Ascending aorta (tissue), 2 donors: ENCODE results near the gene SLC35E1. TPM values are rescaled to one million over a fixed set of nuclear protein-coding genes. Genes with fewer than 3 reads are reported as not detected.
"Not testable (repeated sequence)": the region's sequence is repeated elsewhere in the genome, so short reads cannot be mapped to it uniquely, and the experiment has no call there.

Source experiments
- DNase-seq, 2 donors: peaks; one replicate each; pipeline ENCODE4 v3.0.0-alpha.2; 2019; ENCODE audit warnings: low spot score in 2 of 2
- H3K27ac ChIP-seq, 2 donors: fragments of 200-600 bp; sonication (generic); one replicate each; pipeline ENCODE4 v1.5.1; 2016 to 2017; ENCODE audit warnings: mild to moderate bottlenecking in 1 of 2
- H3K27me3 ChIP-seq: fragments of 200-600 bp; sonication (generic); one replicate; pipeline ENCODE4 v1.5.1; 2017
- H3K36me3 ChIP-seq, 2 donors: fragments of 200-600 bp; sonication (generic); one replicate each; pipeline ENCODE4 v1.5.1; 2016
- H3K4me1 ChIP-seq, 2 donors: fragments of 200-600 bp; sonication (generic); one replicate each; pipeline ENCODE4 v1.5.1; 2016 to 2017; ENCODE audit warnings: mild to moderate bottlenecking in 1 of 2
- H3K4me3 ChIP-seq, 2 donors: fragments of 200-600 bp; sonication (generic); one replicate each; pipeline ENCODE4 v1.5.1; 2016 to 2017; ENCODE audit warnings: mild to moderate bottlenecking in 1 of 2
- H3K9me3 ChIP-seq, 2 donors: fragments of 200-600 bp; sonication (generic); one replicate each; pipeline ENCODE4 v1.5.1; 2016
- intact Hi-C: fragments of 100-400 bp; cut with DNase I; formaldehyde crosslinking; loops from one replicate; pipeline ENCODE4 v1.15.1; 2023
- total RNA-seq: library from RNA; depleted of rRNA; stranded (reverse); fragments of >200 nt; gene quantifications from one replicate; pipeline ENCODE4 v1.1.0, GENCODE V29; 2016
- TF ChIP-seq, protein P1 (sequence below), 3 experiments: fragments of 200-600 bp in 2 of 3; fragments of 450-650 bp in 1 of 3; sonication (generic) in 2 of 3; IDR thresholded peaks; one replicate each; pipeline ENCODE4 v1.5.1; 2016 to 2019; ENCODE audit warnings: antibody characterized with exemption in 3 of 3, mild to moderate bottlenecking in 1 of 3, moderate library complexity in 1 of 3

The SLC35E1 gene
- total RNA-seq, 1 donor from 2014 or later: 56.3 TPM

GRCh38 chr19:16554776-16555175 lies 17.4 kb downstream of the SLC35E1 start:
- intact Hi-C loops: no loop called here
- no peaks in the 10 kb centered on the region for H3K9me3 ChIP-seq
- TF ChIP-seq, protein P1, sequence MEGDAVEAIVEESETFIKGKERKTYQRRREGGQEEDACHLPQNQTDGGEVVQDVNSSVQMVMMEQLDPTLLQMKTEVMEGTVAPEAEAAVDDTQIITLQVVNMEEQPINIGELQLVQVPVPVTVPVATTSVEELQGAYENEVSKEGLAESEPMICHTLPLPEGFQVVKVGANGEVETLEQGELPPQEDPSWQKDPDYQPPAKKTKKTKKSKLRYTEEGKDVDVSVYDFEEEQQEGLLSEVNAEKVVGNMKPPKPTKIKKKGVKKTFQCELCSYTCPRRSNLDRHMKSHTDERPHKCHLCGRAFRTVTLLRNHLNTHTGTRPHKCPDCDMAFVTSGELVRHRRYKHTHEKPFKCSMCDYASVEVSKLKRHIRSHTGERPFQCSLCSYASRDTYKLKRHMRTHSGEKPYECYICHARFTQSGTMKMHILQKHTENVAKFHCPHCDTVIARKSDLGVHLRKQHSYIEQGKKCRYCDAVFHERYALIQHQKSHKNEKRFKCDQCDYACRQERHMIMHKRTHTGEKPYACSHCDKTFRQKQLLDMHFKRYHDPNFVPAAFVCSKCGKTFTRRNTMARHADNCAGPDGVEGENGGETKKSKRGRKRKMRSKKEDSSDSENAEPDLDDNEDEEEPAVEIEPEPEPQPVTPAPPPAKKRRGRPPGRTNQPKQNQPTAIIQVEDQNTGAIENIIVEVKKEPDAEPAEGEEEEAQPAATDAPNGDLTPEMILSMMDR (IDR thresholded peaks at IDR 0.05): no peak
- no peak for DNase-seq
- peaks cover 45 to 80% of the 10 kb centered on the region in 2 donors for H3K36me3 ChIP-seq
- no peaks in the 10 kb centered on the region for H3K4me1 ChIP-seq
- no peak overlapping the region for H3K4me3 ChIP-seq
- H3K27ac ChIP-seq: no peak overlapping the region
- H3K27me3 ChIP-seq: no peaks in the 10 kb centered on the region

DNA sequence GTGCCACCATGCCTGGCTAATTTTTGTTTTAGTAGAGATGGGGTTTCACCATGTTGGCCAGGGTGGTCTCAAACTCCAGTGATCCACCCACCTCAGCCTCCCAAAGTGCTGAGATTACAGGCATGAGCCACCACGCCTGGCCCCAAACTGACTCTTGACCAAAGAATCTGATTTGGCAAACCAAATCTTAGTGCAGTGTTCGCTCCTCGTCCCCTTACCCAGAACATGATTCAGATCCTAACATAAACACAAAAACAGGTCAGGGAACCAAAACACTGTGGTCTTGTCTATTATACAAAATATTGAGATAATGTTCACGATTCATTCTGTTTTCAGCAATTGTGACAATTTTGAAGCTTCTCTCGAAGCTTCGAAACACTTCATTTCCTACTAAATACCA lies 20.3 kb downstream of the SLC35E1 start:
- H3K9me3 ChIP-seq, DNase-seq, H3K4me3 ChIP-seq, intact Hi-C loops, H3K4me1 ChIP-seq, H3K27ac ChIP-seq, H3K27me3 ChIP-seq: not testable (repeated sequence)
- H3K36me3 ChIP-seq: peaks cover 34 to 59% of the 10 kb centered on the region in 2 donors

DNA sequence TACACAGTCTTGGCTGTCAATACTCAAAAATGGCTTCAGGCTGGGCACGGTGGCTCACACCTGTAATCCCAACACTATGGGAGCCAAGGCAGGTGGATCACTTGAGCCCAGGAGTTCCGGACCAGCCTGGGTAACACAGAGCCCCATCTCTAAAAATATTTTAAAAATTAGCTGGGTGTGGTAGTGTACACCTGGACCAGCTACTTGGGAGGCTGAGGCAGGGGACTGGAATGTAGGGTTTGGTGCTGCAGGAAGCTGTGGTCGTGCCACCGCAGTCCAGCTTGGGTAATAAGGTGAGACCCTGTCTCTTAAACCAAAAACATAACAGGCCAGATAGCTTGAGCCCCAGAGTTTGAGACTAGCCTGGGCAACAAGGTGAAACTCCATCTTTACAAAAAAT lies 23.3 kb downstream of the SLC35E1 start:
- H3K4me3 ChIP-seq: no peak overlapping the region
- intact Hi-C loops: no loop called here
- H3K9me3 ChIP-seq: no peaks in the 10 kb centered on the region
- H3K27me3 ChIP-seq: no peaks in the 10 kb centered on the region
- DNase-seq: no peak
- TF ChIP-seq, protein P1 (IDR thresholded peaks at IDR 0.05): no peak
- H3K27ac ChIP-seq: no peak overlapping the region
- H3K4me1 ChIP-seq: no peaks in the 10 kb centered on the region
- H3K36me3 ChIP-seq: peaks cover 23 to 31% of the 10 kb centered on the region in 2 donors

- TF ChIP-seq, protein P1 (IDR thresholded peaks at IDR 0.05): no peak
- no peak overlapping the region for H3K27ac ChIP-seq
- H3K9me3 ChIP-seq: no peaks in the 10 kb centered on the region
- intact Hi-C loops: no loop called here
- H3K4me3 ChIP-seq: no peak overlapping the region
- DNase-seq: no peak
- H3K27me3 ChIP-seq: no peaks in the 10 kb centered on the region
- H3K36me3 ChIP-seq: peaks cover 3 to 4% of the 10 kb centered on the region in 2 donors
- H3K4me1 ChIP-seq: peaks cover 9 to 26% of the 10 kb centered on the region in 2 donors
These were observed 27.6 kb downstream of the SLC35E1 start for GRCh38 chr19:16544473-16545231.

DNA sequence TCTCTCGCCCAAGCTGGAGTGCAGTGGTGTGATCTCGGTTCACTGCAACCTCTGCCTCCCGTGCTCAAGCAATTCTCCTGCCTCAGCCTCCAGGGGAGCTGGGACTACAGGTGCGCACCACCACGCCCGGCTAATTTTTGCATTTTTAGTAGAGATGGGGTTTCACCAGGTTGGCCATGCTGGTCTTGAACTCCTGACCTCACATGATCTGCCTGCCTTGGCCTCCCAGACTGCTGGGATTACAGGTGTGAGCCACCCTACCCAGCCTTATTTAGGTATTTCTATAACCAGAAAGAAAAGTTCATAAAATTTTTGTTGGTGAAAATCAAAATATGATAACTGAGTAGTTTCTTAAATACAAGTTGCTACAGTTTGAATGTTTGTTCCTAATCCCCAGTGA lies 28.5 kb downstream of the SLC35E1 start:
- H3K4me1 ChIP-seq: peaks cover 9 to 26% of the 10 kb centered on the region in 2 donors
- DNase-seq, H3K36me3 ChIP-seq, H3K9me3 ChIP-seq, H3K27me3 ChIP-seq, H3K27ac ChIP-seq: not testable (repeated sequence)
- intact Hi-C loops: loop anchor here (2.0 kb wide), 1 partner anchor 29 kb away; the partner anchor contains the start of gene SLC35E1
- H3K4me3 ChIP-seq: peak overlapping the region; percentile 65 to 76

- Histone ChIP-seq H3K4me3 (peak overlapping the region; percentile 65 to 76), H3K4me1 (peaks cover 9 to 26% of the 10 kb centered on the region in 2 donors), H3K27ac (peak overlapping the region; percentile 80 to 84), H3K36me3 (peaks cover 6 to 14% of the 10 kb centered on the region in 2 donors), H3K9me3 (no peaks in the 10 kb centered on the region), H3K27me3 (no peaks in the 10 kb centered on the region)
- intact Hi-C loops: loop anchor here (1.0 to 2.0 kb wide), 5 partner anchors 30 to 117 kb away; partner anchors contain the start of genes C19orf44, CALR3, MED26 and SLC35E1
- DNase-seq: no peak
- TF ChIP-seq, protein P1 (IDR thresholded peaks at IDR 0.05): no peak
These were observed 29.2 kb downstream of the SLC35E1 start for GRCh38 chr19:16542910-16543472.
